Measurements from ENCODE around the gene PRPSAP1.

DNA sequence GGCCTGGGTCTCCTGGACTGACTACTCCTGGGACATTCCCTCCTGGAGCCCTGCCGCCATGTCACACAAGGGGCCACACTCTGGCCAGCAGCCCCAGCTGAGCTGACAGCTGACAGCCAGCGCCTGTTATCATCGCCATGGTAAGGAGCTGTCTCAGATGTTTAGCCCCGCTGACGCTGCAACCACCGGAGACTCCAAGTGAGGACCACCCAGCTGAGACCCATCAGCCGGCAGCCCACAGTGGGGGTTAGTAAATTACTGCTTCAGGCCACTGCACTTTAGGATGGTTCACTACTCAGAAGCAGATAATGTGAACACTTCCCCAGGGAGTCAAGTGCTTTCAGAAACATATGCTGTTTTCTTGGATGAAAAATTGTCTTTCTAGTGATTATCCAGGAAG lies 16.1 kb upstream of the PRPSAP1 start:
- TF ChIP-seq, protein P1, sequence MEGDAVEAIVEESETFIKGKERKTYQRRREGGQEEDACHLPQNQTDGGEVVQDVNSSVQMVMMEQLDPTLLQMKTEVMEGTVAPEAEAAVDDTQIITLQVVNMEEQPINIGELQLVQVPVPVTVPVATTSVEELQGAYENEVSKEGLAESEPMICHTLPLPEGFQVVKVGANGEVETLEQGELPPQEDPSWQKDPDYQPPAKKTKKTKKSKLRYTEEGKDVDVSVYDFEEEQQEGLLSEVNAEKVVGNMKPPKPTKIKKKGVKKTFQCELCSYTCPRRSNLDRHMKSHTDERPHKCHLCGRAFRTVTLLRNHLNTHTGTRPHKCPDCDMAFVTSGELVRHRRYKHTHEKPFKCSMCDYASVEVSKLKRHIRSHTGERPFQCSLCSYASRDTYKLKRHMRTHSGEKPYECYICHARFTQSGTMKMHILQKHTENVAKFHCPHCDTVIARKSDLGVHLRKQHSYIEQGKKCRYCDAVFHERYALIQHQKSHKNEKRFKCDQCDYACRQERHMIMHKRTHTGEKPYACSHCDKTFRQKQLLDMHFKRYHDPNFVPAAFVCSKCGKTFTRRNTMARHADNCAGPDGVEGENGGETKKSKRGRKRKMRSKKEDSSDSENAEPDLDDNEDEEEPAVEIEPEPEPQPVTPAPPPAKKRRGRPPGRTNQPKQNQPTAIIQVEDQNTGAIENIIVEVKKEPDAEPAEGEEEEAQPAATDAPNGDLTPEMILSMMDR (IDR thresholded peaks at IDR 0.05): no peak
- TF ChIP-seq POLR2A (IDR thresholded peaks at IDR 0.05): no peak
